Measurements from ENCODE around the gene LHX4.

Gene LHX4

GRCh38 chr1:180271272-180272255, 41.5 kb downstream of the LHX4 start:
- no peak for DNase-seq (ENCODE audit: low spot score)

GRCh38 chr1:180272395-180272794, 42.3 kb downstream of the LHX4 start:
- no peak for DNase-seq (ENCODE audit: low spot score)

GRCh38 chr1:180273066-180273465, 43.0 kb downstream of the LHX4 start:
- no peak for DNase-seq (ENCODE audit: low spot score)

- DNase-seq (ENCODE audit: low spot score) = no peak
Measured at GRCh38 chr1:180274221-180274620, 44.2 kb downstream of the LHX4 start.

GRCh38 chr1:180275726-180276125, 45.7 kb downstream of the LHX4 start:
- DNase-seq (ENCODE audit: low spot score) = no peak

- no peak for DNase-seq (ENCODE audit: low spot score)
Measured at GRCh38 chr1:180277476-180278193, 47.6 kb downstream of the LHX4 start.

GRCh38 chr1:180278194-180278515, 48.1 kb downstream of the LHX4 start:
- no peak for DNase-seq (ENCODE audit: low spot score)

- DNase-seq (ENCODE audit: low spot score) = no peak
Measured at GRCh38 chr1:180278596-180279395, 48.7 kb downstream of the LHX4 start.

GRCh38 chr1:180279651-180280050, 49.6 kb downstream of the LHX4 start:
- no peak for DNase-seq (ENCODE audit: low spot score)

GRCh38 chr1:180280617-180281016, 50.6 kb downstream of the LHX4 start:
- no peak for DNase-seq (ENCODE audit: low spot score)

GRCh38 chr1:180281490-180281889, 51.4 kb downstream of the LHX4 start:
- DNase-seq (ENCODE audit: low spot score) = no peak

- no peak for DNase-seq (ENCODE audit: low spot score)
Measured at GRCh38 chr1:180282401-180283044, 52.5 kb downstream of the LHX4 start.

- no peak for DNase-seq (ENCODE audit: low spot score)
Measured at GRCh38 chr1:180283098-180283497, 53.0 kb downstream of the LHX4 start.

- DNase-seq (ENCODE audit: low spot score) = no peak
Measured at GRCh38 chr1:180286417-180286816, 56.4 kb downstream of the LHX4 start.

GRCh38 chr1:180287988-180288705, 58.1 kb downstream of the LHX4 start:
- no peak for DNase-seq (ENCODE audit: low spot score)

- no peak for DNase-seq (ENCODE audit: low spot score)
Measured at GRCh38 chr1:180288940-180289339, 58.9 kb downstream of the LHX4 start.

- no peak for DNase-seq (ENCODE audit: low spot score)
Measured at GRCh38 chr1:180290265-180291001, 60.4 kb downstream of the LHX4 start.

GRCh38 chr1:180291004-180291403, 60.9 kb downstream of the LHX4 start:
- no peak for DNase-seq (ENCODE audit: low spot score)

- DNase-seq (ENCODE audit: low spot score) = no peak
Measured at GRCh38 chr1:180294711-180295110, 64.6 kb downstream of the LHX4 start.

- DNase-seq (ENCODE audit: low spot score) = no peak
Measured at GRCh38 chr1:180295999-180296398, 65.9 kb downstream of the LHX4 start.

All from CD4-positive, alpha-beta T cell treated with Interleukin-2 at 100 ng/mL for 4 hours (primary cell).